GM18505 (cell line): ENCODE results near the gene PCGF2.
"Not testable (repeated sequence)": the region's sequence is repeated elsewhere in the genome, so short reads cannot be mapped to it uniquely, and the experiment has no call there.

Source experiments
- ATAC-seq: cut with Tn5 transposase; IDR thresholded peaks from one replicate; pipeline ENCODE4 v1.9.1; 2021; ENCODE audit not compliant: unreplicated experiment
- POLR2A ChIP-seq: IDR thresholded peaks from 4 replicates; pipeline ENCODE4 v1.6.1; 2011; ENCODE audit warnings: borderline replicate concordance; ENCODE audit not compliant: insufficient read depth, insufficient read length; ENCODE audit errors: extremely low read depth

The PCGF2 gene

DNA sequence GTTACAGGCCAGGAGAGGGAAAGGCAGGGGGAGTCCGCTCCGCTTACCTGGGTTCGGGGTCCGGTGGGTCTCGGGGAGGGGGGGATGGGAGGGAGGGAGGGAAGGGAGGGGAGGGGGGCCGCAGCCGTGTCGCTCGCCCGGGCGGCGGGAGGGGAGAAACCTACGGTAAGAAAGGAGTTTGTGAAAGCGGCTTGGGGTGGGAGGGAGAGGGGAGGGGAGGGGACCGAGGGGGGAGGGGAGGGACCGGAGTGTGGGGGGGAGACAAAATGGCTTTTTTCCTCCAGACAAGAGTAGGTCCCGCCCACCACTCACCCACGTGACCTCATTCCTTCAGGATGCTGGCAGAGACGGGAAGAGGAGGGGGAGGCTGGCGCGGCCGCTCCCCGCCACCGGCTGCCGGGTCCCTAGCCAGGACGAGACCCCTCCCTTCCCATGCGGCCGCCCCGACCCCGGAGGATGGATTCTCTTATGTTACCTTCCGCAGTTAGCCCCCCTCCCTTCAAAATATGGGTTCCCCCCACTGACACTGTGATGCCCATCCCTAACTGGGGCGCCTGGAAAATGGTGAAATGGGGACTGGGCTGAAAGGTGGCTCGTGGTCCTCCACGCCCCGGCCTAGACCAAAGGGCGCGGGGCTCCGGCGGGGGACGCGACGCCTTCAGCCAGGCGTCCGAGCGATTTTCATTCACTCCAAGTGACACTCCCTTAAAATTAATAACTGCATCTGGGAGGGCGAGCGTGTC is at the start of gene PCGF2:
Gene PCGF2 (minus strand): TSS at position 188 of the 743 bp plus-strand sequence. CDS start 7,934 bp downstream, outside the sequence.
- TF ChIP-seq POLR2A = peak; percentile 37
- no peak for ATAC-seq

DNA sequence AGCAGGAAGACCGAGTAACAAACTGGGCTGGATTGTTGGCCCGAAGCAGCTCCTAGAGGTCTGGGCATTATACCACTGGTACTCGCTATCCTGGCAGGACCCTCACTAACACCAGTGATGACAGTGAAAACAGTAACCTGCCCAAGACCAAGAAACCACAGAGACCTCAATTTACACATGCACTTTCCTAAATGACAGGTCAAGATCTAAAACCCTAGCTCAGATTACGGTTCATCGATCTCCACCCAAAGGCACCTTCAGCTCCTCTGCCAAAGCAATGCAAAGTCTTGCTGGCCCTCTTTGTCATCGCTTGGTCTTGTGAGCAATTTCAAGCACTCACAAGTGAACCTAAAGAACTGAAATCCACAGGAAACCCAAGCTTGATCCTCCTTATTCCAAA is 49.7 kb upstream of the PCGF2 start:
- no peak for TF ChIP-seq POLR2A
- ATAC-seq = no peak

DNA sequence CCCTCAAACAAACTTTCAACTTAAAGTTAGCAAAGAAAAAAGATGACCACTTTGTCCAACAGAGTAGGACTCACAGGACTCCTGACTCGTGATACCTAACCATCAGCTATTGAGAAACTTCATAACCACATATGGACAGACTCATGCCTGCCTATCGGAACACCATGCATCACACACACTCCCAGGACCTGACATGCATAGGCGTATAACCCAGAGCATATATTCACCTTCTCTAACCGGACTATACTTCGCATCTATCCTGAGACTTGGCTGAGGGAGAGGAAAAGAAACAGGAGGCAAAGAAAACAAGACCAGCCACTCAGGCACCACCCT is 49.0 kb upstream of the PCGF2 start:
- ATAC-seq = no peak
- TF ChIP-seq POLR2A = no peak

DNA sequence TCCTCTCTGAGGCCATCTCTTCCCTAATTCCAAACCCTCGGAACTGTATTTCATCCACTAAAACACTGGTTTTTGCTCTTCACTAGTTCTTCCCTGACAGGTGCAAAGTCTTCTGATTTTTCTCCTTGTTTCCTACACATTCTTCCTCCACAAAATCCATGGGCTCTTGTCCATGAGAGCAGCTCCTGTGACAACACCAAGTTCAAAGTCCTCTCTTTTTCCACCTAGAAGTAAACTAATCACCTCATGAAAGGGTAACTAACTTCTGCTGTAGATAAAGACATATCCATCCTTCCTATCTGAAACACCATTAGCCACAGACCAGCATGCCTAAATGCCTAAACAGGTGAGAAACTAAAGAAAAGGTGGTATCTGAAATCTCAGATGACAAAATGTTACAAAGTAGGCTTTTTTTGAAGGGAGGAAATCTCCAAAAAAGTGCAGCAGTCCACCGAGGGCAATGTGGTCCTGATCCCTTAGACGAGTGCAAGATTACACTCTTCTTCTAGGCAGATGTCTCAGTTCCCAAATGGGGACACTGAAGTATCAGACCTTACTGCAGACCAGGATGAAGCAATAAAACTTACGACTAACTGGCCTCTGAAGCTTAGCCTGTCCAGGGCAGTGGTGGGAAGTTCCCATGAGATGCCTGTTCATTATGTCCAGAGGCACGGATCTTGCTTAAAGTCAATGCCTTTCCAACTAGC is 48.5 kb upstream of the PCGF2 start:
- TF ChIP-seq POLR2A = no peak
- no peak for ATAC-seq

DNA sequence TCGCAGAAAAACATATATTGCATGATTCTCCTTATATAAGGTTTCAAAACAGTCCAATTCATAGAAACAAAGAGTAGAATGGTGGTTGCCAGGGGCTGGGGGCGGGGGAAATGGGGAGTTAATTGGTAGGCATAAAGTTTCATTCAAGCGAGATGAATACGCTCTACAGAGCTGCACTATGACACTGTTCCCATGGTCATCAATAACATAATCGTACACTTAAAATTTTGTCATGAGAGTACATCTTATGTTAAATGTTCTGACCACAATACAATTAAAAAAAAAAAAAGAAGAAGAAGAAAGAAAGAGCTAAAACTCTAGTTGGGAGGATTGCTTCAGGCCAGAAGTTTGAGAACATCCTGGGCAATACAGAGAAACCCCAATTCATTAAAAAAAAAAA is 46.1 kb upstream of the PCGF2 start:
- no peak for TF ChIP-seq POLR2A
- ATAC-seq = no peak

DNA sequence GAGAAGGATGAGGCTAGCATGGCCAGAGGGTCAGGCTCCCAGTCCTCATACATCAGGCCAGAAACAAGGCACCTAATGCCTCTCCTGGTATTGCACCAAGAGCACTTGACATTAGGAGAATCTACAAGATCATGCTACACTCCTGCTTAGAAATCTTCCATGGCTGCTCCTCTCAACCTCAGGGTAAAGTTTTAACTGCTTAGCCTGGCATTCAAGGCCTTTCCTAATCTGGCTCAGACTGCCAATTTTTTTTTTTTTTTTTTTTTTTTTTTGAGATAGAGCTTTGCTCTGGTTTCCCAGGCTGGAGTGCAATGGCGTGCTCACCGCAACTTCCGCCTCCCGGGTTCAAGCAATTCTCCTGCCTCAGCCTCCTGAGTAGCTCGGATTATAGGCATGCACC is 43.0 kb upstream of the PCGF2 start:
- no peak for TF ChIP-seq POLR2A
- no peak for ATAC-seq

DNA sequence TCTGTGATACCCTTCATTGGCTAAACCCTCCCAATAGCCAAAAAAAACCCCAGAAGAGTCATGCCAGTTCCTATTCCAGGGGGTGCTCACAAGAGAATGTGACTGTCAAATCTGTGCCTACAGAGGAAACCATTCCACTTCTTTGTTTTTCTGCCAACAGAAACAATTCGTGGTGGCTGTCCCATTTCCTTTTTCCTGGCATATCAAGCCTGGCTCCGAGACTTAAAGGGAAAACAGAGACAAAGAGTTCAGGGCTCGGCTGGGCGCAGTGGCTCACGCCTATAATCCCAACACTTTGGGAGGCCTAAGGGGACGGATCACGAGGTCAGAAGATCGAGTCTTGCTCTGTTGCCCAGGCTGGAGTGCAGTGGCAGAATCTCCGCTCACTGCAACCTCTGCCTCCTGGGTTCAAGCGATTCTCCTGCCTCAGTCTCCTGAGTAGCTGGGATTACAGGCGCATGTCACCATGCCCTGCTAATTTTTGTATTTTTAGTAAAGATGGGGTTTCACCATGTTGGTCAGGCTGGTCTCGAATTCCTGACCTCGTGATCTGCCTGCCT is 42.1 kb upstream of the PCGF2 start:
- not testable (repeated sequence) for ATAC-seq

DNA sequence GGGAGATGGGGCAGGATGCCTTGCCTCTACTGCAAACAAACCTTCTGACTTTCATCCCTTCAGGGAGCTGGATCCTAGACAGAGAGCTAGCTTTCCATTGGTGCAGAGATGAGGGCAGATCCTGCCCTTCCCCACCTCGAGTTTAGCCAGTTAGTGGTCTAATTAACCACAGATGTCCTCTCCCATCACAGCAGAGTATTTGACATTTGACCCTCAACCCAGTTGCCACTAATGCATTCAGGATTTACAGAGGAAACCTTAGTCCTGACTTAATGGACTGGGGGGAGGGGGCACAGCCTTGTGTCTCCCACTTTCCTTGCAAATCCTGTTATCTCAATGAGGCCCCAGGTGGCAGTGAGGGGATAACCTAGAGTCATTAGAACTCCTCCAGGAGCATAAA is 41.0 kb upstream of the PCGF2 start:
- no peak for ATAC-seq
- no peak for TF ChIP-seq POLR2A

DNA sequence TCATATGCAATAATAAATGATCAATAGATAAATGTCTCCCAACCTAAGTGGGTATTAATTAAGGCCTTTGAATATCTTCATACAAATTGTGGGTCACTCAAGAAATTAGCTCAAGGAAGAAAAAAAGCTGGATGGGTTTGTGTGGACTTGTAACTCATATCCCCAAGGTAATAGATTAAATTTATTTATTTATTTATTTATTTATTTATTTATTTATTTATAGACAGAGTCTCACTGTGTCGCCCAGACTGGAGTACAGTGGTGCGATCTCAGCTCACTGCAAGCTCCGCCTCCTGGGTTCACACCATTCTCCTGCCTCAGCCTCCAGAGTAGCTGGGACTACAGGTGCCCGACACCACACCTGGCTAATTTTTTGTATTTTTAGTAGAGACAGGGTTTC is 39.9 kb upstream of the PCGF2 start:
- ATAC-seq = not testable (repeated sequence)

DNA sequence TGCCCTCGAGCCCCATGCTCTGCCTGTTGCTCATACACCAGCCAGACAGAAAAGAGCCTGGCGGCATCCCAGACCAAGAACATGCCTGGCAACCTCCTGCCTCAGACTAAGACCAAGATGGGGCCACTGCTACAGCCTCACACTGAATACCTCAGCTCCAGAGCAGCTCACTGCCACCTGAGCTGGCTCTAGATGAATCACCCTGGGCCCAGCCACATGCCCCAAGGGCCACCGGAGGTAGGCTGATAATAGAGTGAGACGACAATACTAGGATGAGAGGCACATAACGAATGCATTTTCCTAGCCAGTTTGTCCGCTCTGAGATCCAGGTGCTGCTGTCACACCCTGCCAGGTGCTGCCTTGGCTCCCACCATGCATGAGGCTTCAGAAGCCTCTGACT is 38.2 kb upstream of the PCGF2 start:
- no peak for ATAC-seq
- no peak for TF ChIP-seq POLR2A

DNA sequence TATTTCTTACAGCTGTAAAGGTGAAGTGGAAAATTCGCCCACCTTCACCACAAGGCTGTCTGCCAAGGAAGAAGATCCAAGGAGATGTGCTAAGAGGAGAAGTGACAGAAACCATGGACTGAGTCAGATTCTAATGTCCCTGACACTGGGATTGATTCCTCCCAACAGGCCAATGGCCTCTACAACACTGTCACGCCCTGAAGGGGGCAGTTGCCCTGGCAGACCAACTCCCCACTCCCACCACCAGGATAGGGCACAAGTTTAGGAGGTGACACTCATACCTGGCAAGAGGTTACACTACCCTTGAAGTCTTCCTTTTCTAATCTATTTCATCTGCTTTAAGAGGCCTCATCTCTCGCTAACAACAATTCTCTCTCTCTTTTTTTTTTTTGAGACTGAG is 35.1 kb upstream of the PCGF2 start:
- TF ChIP-seq POLR2A = no peak
- ATAC-seq = no peak

DNA sequence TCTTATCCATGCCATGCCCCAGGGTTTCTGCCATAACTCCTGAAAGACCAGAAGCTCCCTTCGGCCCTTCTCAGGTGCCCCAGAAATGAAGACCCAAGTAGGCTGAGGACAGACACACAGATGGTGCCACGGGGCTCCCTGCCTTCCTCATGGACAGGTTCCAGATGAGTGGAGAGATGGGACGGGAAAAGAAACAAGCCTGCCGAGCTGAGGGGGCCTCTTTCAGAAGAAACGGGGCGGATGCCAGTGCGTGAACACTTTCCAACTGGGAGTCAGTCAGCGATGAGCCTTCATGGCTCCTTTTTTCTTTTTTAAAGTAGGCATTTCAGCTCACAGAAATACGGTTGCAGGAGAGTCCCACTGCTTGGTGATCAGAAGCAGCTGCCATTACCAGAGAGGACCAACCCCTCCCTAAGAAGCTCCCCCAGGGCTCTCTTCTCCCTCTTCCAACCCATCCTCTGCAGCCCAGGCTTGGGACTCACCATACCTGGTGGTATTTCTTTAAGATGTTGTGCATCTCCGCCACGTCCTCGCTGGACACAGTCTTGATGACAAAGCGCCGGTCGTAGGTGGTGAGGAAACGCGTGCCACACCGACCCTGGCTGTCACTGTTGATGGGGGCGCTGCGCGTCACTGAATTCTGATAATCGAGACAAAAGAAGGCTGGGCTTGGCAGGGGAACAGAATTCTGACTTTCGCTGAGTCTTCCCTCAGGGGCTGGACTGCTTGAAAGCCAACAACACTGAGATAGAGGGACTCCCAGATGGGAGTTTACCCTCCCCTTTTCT is 32.0 kb upstream of the PCGF2 start:
- no peak for TF ChIP-seq POLR2A
- ATAC-seq = no peak

DNA sequence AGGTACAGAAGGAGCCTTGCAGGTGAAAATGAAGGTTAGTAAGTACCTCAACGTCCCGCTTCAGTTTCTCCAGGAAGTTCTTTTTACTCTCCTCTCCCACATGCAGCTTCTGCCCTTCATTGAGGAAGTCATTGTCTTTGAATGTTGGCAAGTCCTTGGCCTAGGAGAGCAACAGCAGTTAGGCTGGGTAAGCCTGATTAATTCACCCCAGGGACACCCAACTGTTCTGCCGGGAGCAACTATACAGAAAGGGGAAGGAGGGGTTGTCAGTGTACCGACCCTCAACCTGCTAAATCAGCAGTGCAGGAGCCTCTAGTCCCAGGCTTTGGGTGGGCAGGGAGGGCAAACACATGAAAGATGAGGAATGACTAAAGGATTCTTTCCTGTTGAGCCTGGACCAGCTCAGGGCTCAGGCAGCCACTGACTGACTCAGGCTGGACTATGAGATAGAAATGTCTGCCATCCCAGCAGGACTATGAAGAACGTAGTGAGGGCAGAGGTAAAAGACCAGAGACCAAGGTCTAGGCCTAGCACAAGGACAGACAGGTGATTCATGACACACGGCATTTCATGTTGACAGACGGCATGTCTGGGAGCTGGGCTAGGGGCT is 29.6 kb upstream of the PCGF2 start:
- ATAC-seq = no peak
- TF ChIP-seq POLR2A = no peak
